A549 (cell line): ENCODE data around the gene KCNQ1. TPM values are rescaled to one million over a fixed set of nuclear protein-coding genes. Genes with fewer than 3 reads are reported as not detected.

Experiments used
- ATAC-seq, 2 experiments: fragments of 200-7000 bp in 1 of 2; fragments of >200 bp in 1 of 2; cut with Nextera tagmentation in 1 of 2; cut with Tn5 transposase in 1 of 2; 3 replicates each; pipeline versions ENCODE4 v1.8.0 to v1.9.1; 2018 to 2020; ENCODE audit warnings: mild to moderate bottlenecking in 1 of 2, moderate library complexity in 1 of 2
- CTCF ChIA-PET: fragments of 300-600 bp; sonication (Branson Sonifier 250); formaldehyde crosslinking; extraction: SDS; loops from one replicate; lab custom pipeline; 2021; ENCODE audit warnings: antibody characterized with exemption, inconsistent platforms; lab: Yijun Ruan, JAX
- POLR2A ChIA-PET: fragments of 350-600 bp; formaldehyde crosslinking; extraction: SDS; loops from one replicate; lab custom pipeline; 2021; ENCODE audit warnings: antibody characterized with exemption, inconsistent platforms; lab: Yijun Ruan, JAX
- DNase-seq, 2 experiments: peaks; one replicate each; pipeline versions ENCODE4 v3.0.0 to v3.0.0-alpha.2; 2011 to 2016; ENCODE audit warnings: low read depth in 1 of 2, low spot score in 1 of 2
- FAIRE-seq: peaks from 2 replicates; lab custom pipeline; 2011; peaks lifted over from hg19 to GRCh38; lab: Jason Lieb, UNC
- H3K27ac ChIP-seq, 2 experiments: fragments of >200 bp; sonication (Bioruptor Twin); formaldehyde crosslinking; 3 replicates each; pipeline ENCODE4 v1.5.1; 2016 to 2017
- H3K4me1 ChIP-seq: fragments of >200 bp; sonication (Bioruptor Twin); formaldehyde crosslinking; 3 replicates; pipeline ENCODE4 v1.6.1; 2016
- H3K4me2 ChIP-seq: fragments of >200 bp; sonication (Bioruptor Twin); formaldehyde crosslinking; 3 replicates; pipeline ENCODE4 v1.6.1; 2016
- H3K4me3 ChIP-seq: fragments of >200 bp; sonication (Bioruptor Twin); formaldehyde crosslinking; 3 replicates; pipeline ENCODE4 v1.5.1; 2016
- H3K9me3 ChIP-seq: fragments of >200 bp; sonication (Bioruptor Twin); formaldehyde crosslinking; 3 replicates; pipeline ENCODE4 v1.6.1; 2016
- BHLHE40 ChIP-seq: IDR thresholded peaks from 2 replicates; pipeline ENCODE4 v1.6.1; 2012; ENCODE audit warnings: low read depth, low read length, inconsistent platforms
- CBX2 ChIP-seq: fragments of 200-600 bp; sonication (generic); IDR thresholded peaks from 2 replicates; pipeline ENCODE4 v1.6.1; 2016; ENCODE audit warnings: low read depth, mild to moderate bottlenecking, borderline replicate concordance
- CBX8 ChIP-seq: fragments of 200-600 bp; sonication (generic); IDR thresholded peaks from 2 replicates; pipeline ENCODE4 v1.6.1; 2016
- CHD4 ChIP-seq: fragments of 200-600 bp; sonication (generic); IDR thresholded peaks from 2 replicates; pipeline ENCODE4 v1.6.1; 2016; ENCODE audit warnings: antibody characterized with exemption, mild to moderate bottlenecking, borderline replicate concordance
- EHMT2 ChIP-seq: fragments of 200-600 bp; sonication (generic); IDR thresholded peaks from 2 replicates; pipeline ENCODE4 v1.6.1; 2016; ENCODE audit warnings: antibody characterized with exemption, low read depth, mild to moderate bottlenecking, moderate library complexity
- ESRRA ChIP-seq: fragments of 150-350 bp; IDR thresholded peaks from 2 replicates; pipeline ENCODE4 v1.6.1; 2014; ENCODE audit warnings: mild to moderate bottlenecking, low read length, borderline replicate concordance
- FOSB ChIP-seq: fragments of 250-450 bp; sonication (Bioruptor Pico); IDR thresholded peaks from 2 replicates; pipeline ENCODE4 v1.5.0; 2020; ENCODE audit warnings: mild to moderate bottlenecking, moderate library complexity
- FOSL2 ChIP-seq, 2 experiments: fragments of 450-650 bp in 1 of 2; fragments of >200 bp in 1 of 2; sonication (Bioruptor Twin) in 1 of 2; formaldehyde crosslinking; IDR thresholded peaks; 2 replicates each; pipeline versions ENCODE4 v1.5.0 to v1.6.1; 2016 to 2020; ENCODE audit warnings: mild to moderate bottlenecking in 1 of 2, moderate library complexity in 1 of 2
- HOXB5 ChIP-seq: fragments of 250-450 bp; sonication (Bioruptor Pico); IDR thresholded peaks from 2 replicates; pipeline ENCODE4 v1.5.0; 2020; ENCODE audit warnings: mild to moderate bottlenecking, moderate library complexity
- MAFK ChIP-seq: fragments of 450-650 bp; IDR thresholded peaks from 2 replicates; pipeline ENCODE4 v1.6.1; 2014; ENCODE audit not compliant: partially characterized antibody
- MYC ChIP-seq: IDR thresholded peaks from 2 replicates; pipeline ENCODE4 v1.6.1; 2012; ENCODE audit warnings: mild to moderate bottlenecking, inconsistent platforms, low read length, improper control_type of control experiment, borderline replicate concordance
- SMC3 ChIP-seq: fragments of >200 bp; sonication (Bioruptor Twin); formaldehyde crosslinking; IDR thresholded peaks from 3 replicates; pipeline ENCODE4 v1.6.1; 2018; ENCODE audit warnings: inconsistent platforms
- ZFP36 ChIP-seq: fragments of 450-650 bp; IDR thresholded peaks from 2 replicates; pipeline ENCODE4 v1.6.1; 2014; ENCODE audit warnings: borderline replicate concordance; ENCODE audit not compliant: partially characterized antibody
- ZNF302 ChIP-seq: fragments of 250-450 bp; sonication (Bioruptor Pico); IDR thresholded peaks from 2 replicates; pipeline ENCODE4 v1.9.0; 2021; ENCODE audit warnings: inconsistent platforms, mild to moderate bottlenecking, moderate library complexity
- ZSCAN20 ChIP-seq: fragments of 250-450 bp; sonication (Bioruptor Pico); IDR thresholded peaks from 2 replicates; pipeline ENCODE4 v1.8.0; 2022; ENCODE audit warnings: mild to moderate bottlenecking, moderate library complexity
- WGBS: methylation state at CpG from one replicate; pipeline ENCODE4 v1.1.6; 2017; ENCODE audit errors: missing lambda C conversion rate; 5-methylcytosine and 5-hydroxymethylcytosine counted together
- polyA plus RNA-seq, 4 experiments: library from polyadenylated mRNA; depleted of rRNA in 3 of 4; stranded (reverse); fragments of >200 nt; fragmentation: RNase III in 1 of 4; extraction: RNeasy Plus Mini Kit Qiagen cat#74134 plus additional on column Dnase treatment in 1 of 4; gene quantifications; 2 replicates in 3 of 4; 3 replicates in 1 of 4; pipeline ENCODE4 v1.2.3, GENCODE V29; 2011 to 2017
- TF ChIP-seq, protein P1 (sequence below): fragments of >200 bp; sonication (Bioruptor Twin); formaldehyde crosslinking; IDR thresholded peaks from 2 replicates; pipeline ENCODE4 v1.6.1; 2016
- TF ChIP-seq, protein P2 (sequence below): fragments of 250-450 bp; sonication (Bioruptor Pico); IDR thresholded peaks from 2 replicates; pipeline ENCODE4 v1.5.0; 2020; ENCODE audit warnings: low read depth, mild to moderate bottlenecking, moderate library complexity
- TF ChIP-seq, protein P3 (sequence below): fragments of 450-650 bp; IDR thresholded peaks from 2 replicates; pipeline ENCODE4 v1.6.1; 2014; ENCODE audit warnings: antibody characterized with exemption
- TF ChIP-seq, protein P4 (sequence below): IDR thresholded peaks from 2 replicates; pipeline ENCODE4 v1.6.1; 2012; ENCODE audit warnings: low read depth, borderline replicate concordance

The KCNQ1 gene
- polyA plus RNA-seq, 2 of the 4 experiments (the other 2 are of a cell fraction): 0.14 to 0.17 TPM

DNA sequence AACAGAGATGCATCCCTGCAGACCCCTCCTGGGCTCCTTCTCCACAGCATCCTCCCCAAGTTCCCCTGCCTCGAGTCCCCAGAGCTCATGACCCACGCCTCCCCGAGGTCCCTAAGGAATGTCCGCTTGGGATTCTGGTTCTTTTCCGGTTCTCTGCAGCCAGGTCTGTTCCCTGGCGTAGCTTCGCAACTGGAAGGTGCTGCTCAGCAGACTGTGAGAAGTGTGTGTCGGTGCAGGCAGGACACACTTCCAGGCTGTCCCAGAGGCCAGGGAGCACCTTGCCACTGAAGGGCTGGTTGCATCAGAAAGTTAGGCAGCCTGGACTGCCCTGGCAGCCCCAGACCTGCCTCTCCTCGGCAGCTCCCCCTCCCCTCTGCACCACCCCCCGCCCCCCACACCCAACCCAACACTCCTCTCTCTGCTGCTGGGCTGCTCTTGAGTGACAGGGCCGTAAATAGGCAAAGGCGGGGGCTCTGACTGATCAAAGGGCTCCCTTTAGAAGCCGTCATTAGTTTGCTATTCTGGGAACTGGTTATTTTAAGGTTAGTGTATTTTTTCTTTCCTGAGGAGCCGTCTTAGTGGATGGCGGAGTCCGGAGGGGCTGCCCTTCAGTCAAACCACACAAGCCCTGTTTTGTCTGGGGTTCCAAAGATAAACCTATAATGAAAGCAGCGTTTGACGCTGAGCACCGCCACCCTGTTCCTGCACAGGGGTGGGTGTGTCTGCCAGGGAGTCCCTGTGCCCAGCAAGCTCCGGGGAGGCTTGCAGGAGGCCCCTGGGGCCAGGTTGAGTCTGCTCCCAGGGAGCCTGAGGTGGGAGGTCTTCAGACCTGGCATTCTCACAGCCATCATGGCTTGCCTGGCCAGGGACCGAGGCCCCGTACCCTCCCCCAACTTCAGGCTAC lies 343.6 kb downstream of the KCNQ1 start:
- FAIRE-seq: no peak
- Histone ChIP-seq H3K4me3 (no peak overlapping the region), H3K4me2 (no peak overlapping the region), H3K9me3 (no peaks in the 10 kb centered on the region), H3K27ac (no peak overlapping the region), H3K4me1 (no peaks in the 10 kb centered on the region)
- ChIA-PET POLR2A (no interaction called here), CTCF (interaction anchor here (1.0 to 2.0 kb wide), 3 partner anchors 10 to 257 kb away, joined by 3 to 6 read pairs (median 4); no protein-coding TSS in a partner anchor)
- WGBS: 68% methylated on average over 17 of the region's 22 CpGs
- ATAC-seq: no peak
- TF ChIP-seq, protein P1, sequence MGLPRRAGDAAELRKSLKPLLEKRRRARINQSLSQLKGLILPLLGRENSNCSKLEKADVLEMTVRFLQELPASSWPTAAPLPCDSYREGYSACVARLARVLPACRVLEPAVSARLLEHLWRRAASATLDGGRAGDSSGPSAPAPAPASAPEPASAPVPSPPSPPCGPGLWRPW: no peak
- no peak for TF ChIP-seq EHMT2
- DNase-seq: no peak

DNA sequence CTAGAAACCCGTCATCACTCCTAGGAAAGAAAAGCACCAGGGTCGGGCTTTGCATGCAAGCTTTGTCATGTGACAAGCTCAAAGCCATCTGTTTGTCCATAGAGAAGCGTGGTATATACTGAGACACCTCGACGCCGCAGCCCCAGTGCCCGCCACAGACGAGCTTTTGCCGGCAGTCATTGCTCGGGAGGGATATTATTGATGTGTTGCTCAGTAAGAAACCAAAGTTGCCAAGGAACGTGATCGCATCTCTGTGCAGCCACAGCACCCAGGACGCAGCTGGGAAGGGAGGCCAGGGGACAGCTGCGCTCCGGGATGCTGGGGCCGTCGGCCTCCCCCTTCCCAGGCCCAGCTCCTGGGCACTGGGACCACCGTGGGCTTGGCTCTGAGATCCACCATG lies 344.5 kb downstream of the KCNQ1 start:
- CTCF ChIA-PET: interaction anchor here (1.0 to 2.0 kb wide), 3 partner anchors 9 to 258 kb away, joined by 3 to 6 read pairs (median 4); no protein-coding TSS in a partner anchor
- FAIRE-seq (no peak), DNase-seq (no peak)
- H3K4me2 ChIP-seq: no peak overlapping the region
- TF ChIP-seq, protein P2, sequence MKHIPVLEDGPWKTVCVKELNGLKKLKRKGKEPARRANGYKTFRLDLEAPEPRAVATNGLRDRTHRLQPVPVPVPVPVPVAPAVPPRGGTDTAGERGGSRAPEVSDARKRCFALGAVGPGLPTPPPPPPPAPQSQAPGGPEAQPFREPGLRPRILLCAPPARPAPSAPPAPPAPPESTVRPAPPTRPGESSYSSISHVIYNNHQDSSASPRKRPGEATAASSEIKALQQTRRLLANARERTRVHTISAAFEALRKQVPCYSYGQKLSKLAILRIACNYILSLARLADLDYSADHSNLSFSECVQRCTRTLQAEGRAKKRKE (CRISPR knock-in tag): no peak
- TF ChIP-seq ZNF302 (CRISPR knock-in tag) (no peak), CHD4 (no peak), CBX8 (no peak), HOXB5 (CRISPR knock-in tag) (no peak), CBX2 (no peak), ESRRA (no peak), FOSL2 (IDR thresholded peaks at IDR 0.05) (no peak), FOSL2 (CRISPR knock-in tag; IDR thresholded peaks at IDR 0.05) (no peak), SMC3 (no peak), MAFK (no peak), FOSB (no peak), ZFP36 (no peak), MYC (no peak), ZSCAN20 (CRISPR knock-in tag) (no peak), BHLHE40 (no peak)
- TF ChIP-seq, protein P3, sequence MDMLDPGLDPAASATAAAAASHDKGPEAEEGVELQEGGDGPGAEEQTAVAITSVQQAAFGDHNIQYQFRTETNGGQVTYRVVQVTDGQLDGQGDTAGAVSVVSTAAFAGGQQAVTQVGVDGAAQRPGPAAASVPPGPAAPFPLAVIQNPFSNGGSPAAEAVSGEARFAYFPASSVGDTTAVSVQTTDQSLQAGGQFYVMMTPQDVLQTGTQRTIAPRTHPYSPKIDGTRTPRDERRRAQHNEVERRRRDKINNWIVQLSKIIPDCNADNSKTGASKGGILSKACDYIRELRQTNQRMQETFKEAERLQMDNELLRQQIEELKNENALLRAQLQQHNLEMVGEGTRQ: no peak
- TF ChIP-seq, protein P4, sequence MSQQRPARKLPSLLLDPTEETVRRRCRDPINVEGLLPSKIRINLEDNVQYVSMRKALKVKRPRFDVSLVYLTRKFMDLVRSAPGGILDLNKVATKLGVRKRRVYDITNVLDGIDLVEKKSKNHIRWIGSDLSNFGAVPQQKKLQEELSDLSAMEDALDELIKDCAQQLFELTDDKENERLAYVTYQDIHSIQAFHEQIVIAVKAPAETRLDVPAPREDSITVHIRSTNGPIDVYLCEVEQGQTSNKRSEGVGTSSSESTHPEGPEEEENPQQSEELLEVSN: no peak
- TF ChIP-seq, all 56 proteins: peak for 0
- no peak for ATAC-seq
- POLR2A ChIA-PET: no interaction called here
- 63% methylated on average over 18 of the region's 18 CpGs for WGBS
- Histone ChIP-seq H3K9me3 (no peaks in the 10 kb centered on the region), H3K4me1 (no peaks in the 10 kb centered on the region), H3K27ac (no peak overlapping the region), H3K4me3 (no peak overlapping the region)
